Hepatocyte (in vitro differentiated cells): ENCODE results near the gene WDR31. TPM values are rescaled to one million over a fixed set of nuclear protein-coding genes. Genes with fewer than 3 reads are reported as not detected.

Experiments
- DNase-seq: peaks from one replicate; pipeline ENCODE4 v3.0.0-alpha.2; 2016; ENCODE audit warnings: low spot score
- H2AFZ ChIP-seq: fragments of 200-600 bp; sonication (generic); 2 replicates; pipeline ENCODE4 v1.6.0; 2016; ENCODE audit warnings: antibody characterized with exemption, mild to moderate bottlenecking
- H3K27ac ChIP-seq: fragments of 200-600 bp; sonication (generic); 2 replicates; pipeline ENCODE4 v1.5.1; 2016; ENCODE audit warnings: mild to moderate bottlenecking
- H3K27me3 ChIP-seq: fragments of 200-600 bp; sonication (generic); 2 replicates; pipeline ENCODE4 v1.6.1; 2016
- H3K36me3 ChIP-seq: fragments of 200-600 bp; sonication (generic); replicated peaks from 2 replicates; pipeline ENCODE4 v1.5.1; 2016; ENCODE audit warnings: low read depth; ENCODE audit not compliant: insufficient read depth
- H3K4me1 ChIP-seq: fragments of 200-600 bp; sonication (generic); 2 replicates; pipeline ENCODE4 v1.5.1; 2016; ENCODE audit warnings: mild to moderate bottlenecking, moderate library complexity; ENCODE audit not compliant: insufficient read depth
- H3K4me2 ChIP-seq: fragments of 200-600 bp; sonication (generic); 2 replicates; pipeline ENCODE4 v1.6.0; 2016
- H3K4me3 ChIP-seq: fragments of 200-600 bp; sonication (generic); 2 replicates; pipeline ENCODE4 v1.5.1; 2016; ENCODE audit warnings: mild to moderate bottlenecking
- H3K79me2 ChIP-seq: fragments of 200-600 bp; sonication (generic); 2 replicates; pipeline ENCODE4 v1.6.0; 2017; ENCODE audit warnings: mild to moderate bottlenecking
- H3K9me2 ChIP-seq: fragments of 200-600 bp; sonication (generic); replicated peaks from 2 replicates; pipeline ENCODE4 v1.6.0; 2017; ENCODE audit warnings: mild to moderate bottlenecking; ENCODE audit not compliant: insufficient read depth
- H3K9me3 ChIP-seq: fragments of 200-600 bp; sonication (generic); 2 replicates; pipeline ENCODE4 v1.5.1; 2016; ENCODE audit warnings: low read depth, mild to moderate bottlenecking
- H4K20me1 ChIP-seq: fragments of 200-600 bp; sonication (generic); 2 replicates; pipeline ENCODE4 v1.6.0; 2016; ENCODE audit warnings: mild to moderate bottlenecking; ENCODE audit not compliant: insufficient read depth, poor library complexity, severe bottlenecking
- EZH2 ChIP-seq: fragments of 200-600 bp; sonication (generic); IDR thresholded peaks from 2 replicates; pipeline ENCODE4 v1.6.1; 2016; ENCODE audit warnings: antibody characterized with exemption, mild to moderate bottlenecking, borderline replicate concordance
- EZH2phosphoT487 ChIP-seq: fragments of 200-600 bp; sonication (generic); IDR thresholded peaks from one replicate; pipeline ENCODE4 v1.6.1; 2018; ENCODE audit warnings: antibody characterized with exemption, mild to moderate bottlenecking, low read depth, moderate library complexity; ENCODE audit not compliant: unreplicated experiment, severe bottlenecking
- WGBS: methylation state at CpG from one replicate; pipeline ENCODE4 v1.1.6; 2016; ENCODE audit warnings: low lambda C conversion rate; ENCODE audit errors: missing lambda C conversion rate; 5-methylcytosine and 5-hydroxymethylcytosine counted together
- polyA plus RNA-seq: library from polyadenylated mRNA; unstranded; fragments of >200 nt; fragmentation: Nextera tagmentation; extraction: Ambion mirVana; gene quantifications from 2 replicates; pipeline ENCODE4 v1.2.1, GENCODE V29; 2016
- total RNA-seq: library from RNA; depleted of rRNA; stranded (reverse); fragments of >200 nt; gene quantifications from 2 replicates; pipeline ENCODE4 v1.2.3, GENCODE V29; 2014
- TF ChIP-seq, protein P1 (sequence below): fragments of 200-600 bp; sonication (generic); IDR thresholded peaks from 2 replicates; pipeline ENCODE4 v1.5.1; 2016; ENCODE audit warnings: antibody characterized with exemption, mild to moderate bottlenecking; ENCODE audit not compliant: poor library complexity

Gene WDR31
- total and polyA plus RNA-seq, 2 experiments from 2014 or later: 1.3 to 1.4 TPM

DNA sequence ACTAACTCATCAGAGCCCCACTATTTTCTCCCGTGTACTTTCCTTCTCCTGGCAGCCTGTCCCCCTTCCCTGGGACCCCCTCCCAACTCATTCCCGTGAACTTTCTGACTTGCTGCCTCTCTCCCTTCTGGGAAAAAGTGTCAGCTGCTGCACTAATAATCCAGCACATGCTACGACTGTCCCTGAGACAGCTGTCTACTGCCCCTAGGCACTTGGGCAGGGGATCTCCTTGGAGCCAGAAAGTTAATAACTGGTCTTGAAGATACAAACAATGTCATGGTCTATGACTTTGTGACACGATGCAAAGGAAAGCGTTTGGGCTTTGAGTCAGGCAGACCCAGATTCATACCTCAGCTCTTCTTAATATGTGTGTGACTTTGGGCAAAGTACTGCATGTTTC is 26.8 kb downstream of the WDR31 start:
- no peaks in the 10 kb centered on the region for H3K9me3 ChIP-seq
- TF ChIP-seq, protein P1, sequence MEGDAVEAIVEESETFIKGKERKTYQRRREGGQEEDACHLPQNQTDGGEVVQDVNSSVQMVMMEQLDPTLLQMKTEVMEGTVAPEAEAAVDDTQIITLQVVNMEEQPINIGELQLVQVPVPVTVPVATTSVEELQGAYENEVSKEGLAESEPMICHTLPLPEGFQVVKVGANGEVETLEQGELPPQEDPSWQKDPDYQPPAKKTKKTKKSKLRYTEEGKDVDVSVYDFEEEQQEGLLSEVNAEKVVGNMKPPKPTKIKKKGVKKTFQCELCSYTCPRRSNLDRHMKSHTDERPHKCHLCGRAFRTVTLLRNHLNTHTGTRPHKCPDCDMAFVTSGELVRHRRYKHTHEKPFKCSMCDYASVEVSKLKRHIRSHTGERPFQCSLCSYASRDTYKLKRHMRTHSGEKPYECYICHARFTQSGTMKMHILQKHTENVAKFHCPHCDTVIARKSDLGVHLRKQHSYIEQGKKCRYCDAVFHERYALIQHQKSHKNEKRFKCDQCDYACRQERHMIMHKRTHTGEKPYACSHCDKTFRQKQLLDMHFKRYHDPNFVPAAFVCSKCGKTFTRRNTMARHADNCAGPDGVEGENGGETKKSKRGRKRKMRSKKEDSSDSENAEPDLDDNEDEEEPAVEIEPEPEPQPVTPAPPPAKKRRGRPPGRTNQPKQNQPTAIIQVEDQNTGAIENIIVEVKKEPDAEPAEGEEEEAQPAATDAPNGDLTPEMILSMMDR: no peak
- TF ChIP-seq EZH2phosphoT487 (no peak), EZH2 (no peak)
- no peaks in the 10 kb centered on the region for H3K36me3 ChIP-seq
- H3K4me3 ChIP-seq: no peak overlapping the region
- no peaks in the 10 kb centered on the region for H3K27me3 ChIP-seq
- no peak overlapping the region for H3K4me2 ChIP-seq
- 68% methylated on average over 5 of the region's 5 CpGs for WGBS
- no peak for DNase-seq
- H3K9me2 ChIP-seq: no peaks in the 10 kb centered on the region
- H3K4me1 ChIP-seq: no peaks in the 10 kb centered on the region
- H3K79me2 ChIP-seq: no peaks in the 10 kb centered on the region
- no peak overlapping the region for H3K27ac ChIP-seq
- no peak overlapping the region for H2AFZ ChIP-seq
- H4K20me1 ChIP-seq: no peaks in the 10 kb centered on the region

DNA sequence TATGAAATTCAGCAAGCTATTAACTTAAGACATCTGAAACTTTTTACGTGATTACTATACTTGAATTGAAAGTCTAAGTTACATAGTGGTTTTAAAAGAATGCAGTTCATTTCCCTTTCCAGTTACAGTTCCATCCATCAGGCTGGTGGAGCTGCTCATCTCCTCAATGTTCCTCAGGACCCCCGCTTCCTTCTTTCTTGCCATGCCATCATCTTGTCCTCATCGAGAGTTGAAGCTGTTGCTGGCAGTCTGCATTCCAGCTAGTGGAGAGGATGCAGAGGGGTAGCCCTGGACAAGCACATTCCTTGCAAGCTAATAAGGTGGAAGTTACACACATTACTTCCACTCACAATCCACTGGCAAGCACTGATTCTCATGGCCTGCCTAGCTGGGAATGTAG is 28.1 kb downstream of the WDR31 start:
- H3K9me3 ChIP-seq: no peaks in the 10 kb centered on the region
- no peaks in the 10 kb centered on the region for H3K9me2 ChIP-seq
- no peaks in the 10 kb centered on the region for H3K27me3 ChIP-seq
- no peak overlapping the region for H3K4me3 ChIP-seq
- H3K4me1 ChIP-seq: no peaks in the 10 kb centered on the region
- H3K36me3 ChIP-seq: no peaks in the 10 kb centered on the region
- H3K4me2 ChIP-seq: no peak overlapping the region
- H2AFZ ChIP-seq: no peak overlapping the region
- DNase-seq: no peak
- H3K27ac ChIP-seq: no peak overlapping the region
- no peaks in the 10 kb centered on the region for H4K20me1 ChIP-seq
- H3K79me2 ChIP-seq: no peaks in the 10 kb centered on the region
- TF ChIP-seq EZH2phosphoT487 (no peak), EZH2 (no peak)
- TF ChIP-seq, protein P1: no peak
- WGBS: 84% methylated on average over 3 of the region's 3 CpGs

DNA sequence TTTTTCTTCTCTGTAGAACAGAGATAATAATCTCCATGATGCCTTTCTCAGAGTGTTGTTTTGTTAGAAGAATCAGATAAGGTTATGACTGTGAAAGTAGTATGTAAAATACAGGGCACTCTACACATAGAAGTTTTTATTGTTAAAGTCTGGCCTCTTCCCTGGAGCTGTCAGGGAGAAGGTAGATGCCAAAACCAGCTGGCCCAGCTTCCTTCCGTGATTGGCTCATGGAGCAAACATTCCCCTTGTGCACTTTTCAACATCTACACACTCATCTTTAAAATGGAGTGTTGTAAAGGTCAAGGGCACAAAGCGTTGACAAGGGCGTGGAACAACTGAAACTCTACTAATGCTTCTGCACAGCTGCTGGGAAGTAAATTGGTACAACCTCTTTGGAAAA is 29.5 kb downstream of the WDR31 start:
- Histone ChIP-seq H2AFZ (no peak overlapping the region), H3K27ac (no peak overlapping the region), H4K20me1 (no peaks in the 10 kb centered on the region), H3K27me3 (no peaks in the 10 kb centered on the region), H3K4me1 (no peaks in the 10 kb centered on the region), H3K9me2 (no peaks in the 10 kb centered on the region), H3K79me2 (no peaks in the 10 kb centered on the region), H3K9me3 (no peaks in the 10 kb centered on the region), H3K36me3 (no peaks in the 10 kb centered on the region), H3K4me2 (no peak overlapping the region), H3K4me3 (no peak overlapping the region)
- 75% methylated on average over 3 of the region's 3 CpGs for WGBS
- no peak for DNase-seq
- TF ChIP-seq EZH2phosphoT487 (no peak), EZH2 (no peak)
- TF ChIP-seq, protein P1: no peak

DNA sequence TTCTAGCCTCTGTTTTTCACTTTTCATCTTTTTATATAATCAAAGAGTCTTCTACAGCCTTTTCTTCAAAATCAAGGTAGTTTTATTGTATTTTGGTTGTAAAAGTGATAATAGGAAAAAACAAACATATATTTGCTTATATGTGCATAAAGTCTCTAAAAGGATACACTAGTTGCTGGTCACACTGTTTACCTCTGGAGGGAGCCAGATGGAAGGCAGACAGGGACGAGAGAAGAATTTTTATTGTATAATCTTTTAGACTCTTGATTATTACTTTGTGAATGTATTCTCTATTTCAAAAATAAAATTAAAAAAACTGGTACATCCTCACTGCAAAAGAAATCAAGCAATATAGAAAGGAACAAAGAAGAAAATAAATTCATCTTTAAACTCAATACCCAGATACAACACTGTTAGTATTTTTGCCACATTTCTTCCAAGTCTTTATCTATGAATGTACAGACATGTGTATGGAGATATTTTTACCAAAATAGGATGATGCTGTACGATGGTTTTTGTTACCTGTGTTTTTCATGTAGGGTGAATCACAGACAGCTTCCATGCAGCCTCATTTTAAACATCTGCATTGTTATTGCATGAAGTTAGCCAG is 30.8 kb downstream of the WDR31 start:
- no peak overlapping the region for H3K4me2 ChIP-seq
- H3K4me3 ChIP-seq: no peak overlapping the region
- peak; percentile 61 for DNase-seq
- no peaks in the 10 kb centered on the region for H3K27me3 ChIP-seq
- no peaks in the 10 kb centered on the region for H3K9me3 ChIP-seq
- H3K9me2 ChIP-seq: no peaks in the 10 kb centered on the region
- WGBS: 19% methylated on average over 2 of the region's 2 CpGs
- no peaks in the 10 kb centered on the region for H4K20me1 ChIP-seq
- no peak for TF ChIP-seq EZH2
- no peak for TF ChIP-seq EZH2phosphoT487
- TF ChIP-seq, protein P1: peak; percentile 86
- no peaks in the 10 kb centered on the region for H3K79me2 ChIP-seq
- no peaks in the 10 kb centered on the region for H3K4me1 ChIP-seq
- no peaks in the 10 kb centered on the region for H3K36me3 ChIP-seq
- H2AFZ ChIP-seq: no peak overlapping the region
- no peak overlapping the region for H3K27ac ChIP-seq
